IPS DF 19.7 (cell line): Measurements from ENCODE around the gene PLCG1.
"Not testable (repeated sequence)": the region's sequence is repeated elsewhere in the genome, so short reads cannot be mapped to it uniquely, and the experiment has no call there.

Source experiments
- DNase-seq: peaks from one replicate; pipeline ENCODE4 v3.0.0-alpha.2; 2013; ENCODE audit warnings: low read depth, low spot score

The PLCG1 gene

DNA sequence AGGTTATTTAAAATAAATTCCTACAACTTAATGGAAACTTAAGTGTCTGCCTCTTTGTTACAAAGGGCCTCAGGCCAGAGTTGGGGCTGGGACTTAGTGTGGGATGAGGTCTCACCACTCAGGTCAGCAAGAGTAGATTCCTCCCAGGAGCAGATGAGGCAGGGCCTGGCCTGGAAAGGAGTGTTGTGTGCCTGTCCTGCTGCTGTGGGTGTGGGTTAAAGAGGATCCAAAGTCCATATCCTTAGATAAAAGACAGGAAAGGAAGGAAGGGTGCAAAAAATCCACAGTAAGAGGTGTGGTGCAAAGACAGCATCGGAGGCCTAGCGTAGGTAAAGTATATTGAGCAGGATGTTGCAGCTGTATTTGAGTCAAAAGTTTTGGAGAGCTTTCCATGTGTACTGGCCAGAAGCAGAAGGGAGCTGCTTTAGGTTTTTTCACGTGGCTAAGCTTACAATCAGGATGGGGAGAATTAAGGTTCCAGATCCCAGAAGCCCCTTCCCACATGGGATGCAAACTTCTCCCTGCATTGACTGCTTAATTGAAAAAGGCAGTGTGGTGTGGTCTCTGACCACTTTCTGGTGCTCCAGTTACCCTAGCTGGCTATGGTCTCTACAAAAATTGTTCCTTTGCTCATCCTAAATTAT is 12.8 kb upstream of the PLCG1 start:
- no peak for DNase-seq

DNA sequence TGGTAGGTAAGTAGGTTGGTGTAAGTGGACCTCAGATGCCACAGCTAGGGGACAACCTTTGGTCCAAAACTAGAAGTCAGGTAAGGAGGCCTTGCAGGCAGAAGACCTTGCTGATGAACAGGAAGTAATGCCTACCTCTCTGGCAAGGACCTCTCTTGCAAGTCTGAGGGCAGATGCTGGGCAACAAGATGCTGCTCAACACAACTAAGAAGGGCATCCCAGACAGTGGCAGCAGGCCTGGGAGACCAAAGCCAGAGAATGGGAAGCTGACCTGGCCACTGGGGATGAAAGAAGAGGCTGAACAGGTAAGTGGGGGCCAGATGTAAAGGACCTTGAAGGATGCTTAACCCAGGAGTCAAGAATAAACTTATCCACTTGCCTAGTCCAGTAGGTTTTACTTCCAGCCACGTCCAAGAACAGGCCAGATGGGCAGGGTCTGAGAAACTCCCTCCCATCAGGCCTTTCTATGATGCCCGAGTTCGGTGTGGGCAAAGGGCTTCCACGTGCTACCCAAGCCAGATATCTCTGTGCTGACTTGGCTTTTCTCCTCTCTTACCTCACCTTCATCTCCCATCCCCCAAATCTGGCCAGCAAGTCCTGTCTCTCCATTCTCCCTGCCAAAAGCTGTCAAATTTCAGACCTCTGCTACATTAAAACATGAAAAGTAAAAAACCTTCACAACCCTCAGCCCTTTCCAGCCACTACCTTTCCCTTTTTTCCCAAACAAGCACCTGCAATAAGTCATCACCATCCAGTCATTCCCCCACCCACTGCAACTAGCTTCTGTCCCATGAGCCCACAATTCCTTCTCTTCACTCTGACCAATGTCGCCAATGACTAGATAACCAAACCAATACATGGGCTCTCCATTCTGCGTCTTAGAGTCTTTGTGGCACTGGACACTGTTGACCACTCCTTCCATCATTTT is 11.5 kb upstream of the PLCG1 start:
- no peak for DNase-seq

DNA sequence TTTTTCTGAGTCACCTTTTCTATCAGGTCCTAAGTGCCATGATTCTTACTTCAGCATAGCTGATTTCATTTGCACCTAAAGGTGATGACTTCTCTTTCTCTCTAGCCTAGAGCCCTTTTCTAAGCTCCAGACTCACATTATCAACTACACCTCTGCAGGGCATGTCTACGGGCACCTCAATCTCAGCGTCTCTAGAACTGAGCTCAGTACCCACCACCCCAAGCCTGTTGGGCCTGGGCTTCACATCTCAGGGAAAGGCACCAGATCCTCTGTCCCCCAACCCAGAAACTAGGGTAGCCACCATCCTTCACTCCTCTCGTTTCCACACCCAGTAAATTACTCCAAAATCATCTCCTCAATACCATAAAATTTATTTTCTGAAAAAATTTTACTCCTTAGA is 10.6 kb upstream of the PLCG1 start:
- no peak for DNase-seq

DNA sequence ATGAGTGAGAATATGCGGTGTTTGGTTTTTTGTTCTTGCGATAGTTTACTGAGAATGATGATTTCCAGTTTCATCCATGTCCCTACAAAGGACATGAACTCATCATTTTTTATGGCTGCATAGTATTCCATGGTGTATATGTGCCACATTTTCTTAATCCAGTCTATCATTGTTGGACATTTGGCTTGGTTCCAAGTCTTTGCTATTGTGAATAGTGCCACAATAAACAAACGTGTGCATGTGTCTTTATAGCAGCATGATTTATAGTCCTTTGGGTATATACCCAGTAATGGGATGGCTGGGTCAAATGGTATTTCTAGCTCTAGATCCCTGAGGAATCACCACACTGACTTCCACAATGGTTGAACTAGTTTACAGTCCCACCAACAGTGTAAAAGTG is 9.0 kb upstream of the PLCG1 start:
- DNase-seq = not testable (repeated sequence)

DNA sequence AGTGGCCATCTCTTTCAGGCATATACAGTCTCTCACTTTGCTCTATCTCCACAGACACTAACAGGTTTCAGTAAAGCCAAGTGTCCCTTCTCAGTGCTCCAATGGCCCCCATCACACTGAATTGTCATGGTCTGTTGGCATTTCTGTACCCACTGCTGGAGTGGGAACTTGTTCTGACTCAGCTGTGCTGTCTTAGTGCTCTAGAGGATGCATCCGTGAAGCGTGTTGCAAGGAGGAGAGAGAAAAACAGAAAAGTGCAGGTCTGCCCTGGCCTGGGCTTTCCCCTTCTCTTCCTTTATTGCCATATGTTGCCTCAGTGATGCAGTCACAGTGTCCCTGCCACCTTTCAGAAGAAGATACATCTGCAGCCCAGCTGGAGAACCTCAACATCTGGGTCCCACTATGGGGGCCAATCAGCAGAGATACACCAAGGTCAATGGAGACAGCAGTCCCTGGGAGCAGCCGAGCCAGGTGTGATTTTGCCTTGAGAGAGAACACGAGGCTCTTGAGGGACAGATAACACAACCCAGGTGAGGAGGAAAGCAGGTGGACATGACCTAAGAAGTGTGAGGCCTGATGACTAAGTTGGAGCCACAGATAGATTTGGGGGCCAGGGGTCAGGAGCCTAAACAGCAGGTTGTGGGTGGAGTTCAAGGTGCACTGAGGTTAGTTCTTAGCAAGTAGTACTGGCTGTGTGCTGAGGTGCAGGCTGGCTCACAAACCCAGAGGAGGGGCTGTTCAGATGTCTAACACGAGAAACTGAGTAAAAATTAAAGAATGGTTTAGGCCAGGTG is 5.6 kb upstream of the PLCG1 start:
- no peak for DNase-seq

DNA sequence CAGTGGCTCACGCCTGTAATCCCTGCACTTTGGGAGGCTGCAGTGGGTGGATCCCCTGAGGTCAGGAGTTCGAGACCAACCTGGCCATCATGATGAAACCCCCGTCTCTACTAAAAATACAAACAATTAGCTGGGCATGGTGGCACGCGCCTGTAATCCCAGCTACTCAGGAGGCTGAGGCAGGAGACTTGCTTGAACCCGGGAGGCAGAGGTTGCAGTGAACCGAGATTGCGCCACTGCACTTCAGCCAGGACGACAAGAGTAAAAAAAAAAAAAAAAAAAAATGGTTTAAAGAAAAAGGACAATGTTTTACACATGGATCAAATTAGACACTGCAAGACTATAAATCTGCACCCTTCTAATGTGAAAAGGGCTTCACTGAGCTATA is 5.0 kb upstream of the PLCG1 start:
- DNase-seq = not testable (repeated sequence)

DNA sequence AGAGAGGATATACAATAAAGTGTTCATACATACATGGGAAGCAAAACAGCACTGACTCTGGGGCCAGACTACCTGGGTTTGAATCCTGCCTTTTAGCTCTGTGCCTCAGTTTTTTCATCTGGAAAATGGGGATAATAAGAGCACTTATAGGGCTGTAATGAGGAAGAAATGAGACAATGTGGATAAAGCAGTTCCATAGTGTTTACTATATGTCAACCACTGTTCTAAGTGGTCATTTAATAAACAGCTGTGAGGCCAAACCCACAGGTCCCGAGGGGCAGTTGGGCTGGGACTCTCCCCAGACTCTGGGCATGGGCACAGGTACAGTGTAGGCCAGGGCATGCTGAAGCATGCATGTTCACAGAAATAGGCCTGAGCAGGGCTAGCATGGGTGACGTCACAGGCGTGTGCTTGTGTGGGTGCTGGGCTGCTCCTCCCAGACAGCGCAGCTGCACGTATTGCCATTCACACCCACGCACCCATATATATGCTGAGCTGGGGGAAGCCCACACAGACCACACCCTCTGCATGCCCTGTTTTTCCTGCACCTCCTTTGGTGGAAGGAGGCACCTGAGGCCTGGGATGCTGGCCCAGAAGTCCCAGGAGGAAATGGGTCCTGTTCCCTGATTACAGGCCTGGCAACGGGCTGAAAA is 3.5 kb upstream of the PLCG1 start:
- DNase-seq = no peak

DNA sequence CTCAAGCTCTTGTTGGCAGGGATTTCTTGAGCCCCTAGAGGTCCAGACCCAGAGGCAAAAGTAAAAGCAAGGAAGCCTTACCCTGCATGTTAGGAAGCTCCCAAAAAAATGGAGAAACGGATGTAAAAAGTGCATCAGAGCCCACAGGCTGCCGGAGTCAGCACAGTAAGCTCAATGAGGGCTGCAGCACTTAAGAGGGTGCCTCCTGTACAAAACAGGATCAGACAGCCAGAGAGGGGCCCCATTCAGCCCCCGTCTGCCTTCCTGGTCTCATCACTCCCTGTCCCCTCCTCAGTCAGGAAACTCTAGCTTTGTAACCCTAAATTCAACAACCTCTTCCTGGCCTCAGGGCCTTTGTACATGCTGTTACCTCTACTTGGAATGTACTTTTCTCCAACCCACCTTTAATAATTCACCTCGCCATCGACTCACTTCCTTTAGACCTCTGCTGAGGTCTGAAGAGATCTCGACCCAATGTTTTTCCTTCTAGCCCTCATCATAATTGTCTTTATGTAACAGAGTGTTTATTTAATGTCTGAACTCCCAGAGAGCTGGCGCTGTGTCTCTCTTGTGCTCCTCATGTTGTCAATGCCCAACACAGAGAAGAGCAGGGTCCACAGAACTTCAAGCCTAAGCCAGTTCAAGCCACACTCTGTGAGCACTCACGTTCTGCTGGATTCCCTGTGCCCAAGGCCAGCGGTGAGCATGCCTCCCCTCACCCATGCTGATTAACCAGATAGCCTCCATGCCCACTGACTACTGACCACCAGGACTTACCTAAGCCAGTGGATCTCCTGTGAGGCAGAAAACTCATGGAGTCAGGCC is 2.8 kb upstream of the PLCG1 start:
- no peak for DNase-seq

DNA sequence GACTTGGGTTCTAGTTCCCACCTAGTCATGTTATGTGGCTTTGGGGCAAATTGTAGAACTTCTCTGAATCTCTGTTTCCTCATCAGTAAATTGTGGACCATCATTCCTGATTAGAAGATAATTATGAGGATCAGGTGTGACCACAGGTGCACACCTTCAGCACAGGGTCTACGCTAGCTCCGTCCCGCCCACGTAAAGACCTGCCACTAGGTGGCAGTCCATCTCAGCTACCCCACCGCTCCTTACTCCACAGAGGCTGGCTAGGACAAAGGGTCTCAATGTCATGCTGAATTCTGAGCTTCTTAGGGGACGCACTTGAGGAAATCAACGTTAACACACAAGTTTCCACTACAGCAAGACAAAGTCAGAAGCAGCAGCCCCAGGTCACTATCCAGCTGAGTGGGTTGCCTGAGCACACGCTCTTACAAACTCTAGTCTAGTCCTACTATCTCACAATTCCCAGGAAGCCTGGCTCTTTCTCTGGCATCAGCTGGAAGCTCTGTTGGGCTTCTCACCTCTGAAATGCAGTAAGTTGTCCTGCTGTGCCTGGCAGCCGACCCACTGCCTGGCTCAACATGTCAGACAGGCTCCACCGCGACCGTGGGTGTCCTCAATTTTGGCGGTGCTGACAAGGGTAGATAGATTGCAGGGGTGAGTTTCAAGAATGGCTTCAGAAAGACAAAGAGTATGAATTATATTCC is 2.0 kb upstream of the PLCG1 start:
- no peak for DNase-seq

DNA sequence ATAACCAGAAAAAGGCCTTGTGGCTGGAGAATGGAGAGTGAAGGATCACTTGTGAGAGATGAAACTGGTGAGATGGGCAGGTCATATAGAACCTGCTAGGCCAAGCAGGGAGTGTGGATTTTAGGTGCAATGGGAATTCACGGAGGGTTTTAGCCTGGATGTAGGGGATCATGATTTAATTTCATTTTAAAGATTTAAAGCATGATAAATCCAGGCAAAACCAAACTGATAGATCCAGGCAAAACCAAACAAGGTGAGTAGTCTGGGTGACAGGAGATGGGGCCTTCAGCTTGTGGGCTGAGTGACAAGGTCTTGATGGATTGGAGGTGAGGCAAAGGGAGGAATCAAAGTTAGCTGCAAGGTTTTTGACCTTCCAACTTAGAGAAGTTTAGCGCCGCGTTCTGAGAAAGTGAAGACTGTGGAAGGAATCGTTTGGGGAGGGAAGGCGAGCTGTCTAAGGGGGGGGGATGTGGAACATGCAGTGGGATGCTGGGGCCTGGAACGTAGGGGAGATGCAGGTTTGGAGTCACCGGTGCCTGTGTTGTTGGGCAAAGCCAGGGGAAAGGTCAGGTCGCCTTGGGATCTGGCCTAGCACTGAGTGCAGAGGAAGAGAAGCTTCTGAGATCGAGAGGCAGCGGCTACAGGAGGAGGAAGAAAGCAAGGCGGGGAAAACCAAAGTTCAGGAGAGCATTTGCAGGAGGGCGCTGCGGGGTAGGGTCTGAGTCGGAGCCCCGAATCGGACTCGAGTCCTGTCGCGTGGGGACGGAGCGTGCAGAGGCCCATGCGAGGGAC is 1.3 kb upstream of the PLCG1 start:
- DNase-seq = no peak

DNA sequence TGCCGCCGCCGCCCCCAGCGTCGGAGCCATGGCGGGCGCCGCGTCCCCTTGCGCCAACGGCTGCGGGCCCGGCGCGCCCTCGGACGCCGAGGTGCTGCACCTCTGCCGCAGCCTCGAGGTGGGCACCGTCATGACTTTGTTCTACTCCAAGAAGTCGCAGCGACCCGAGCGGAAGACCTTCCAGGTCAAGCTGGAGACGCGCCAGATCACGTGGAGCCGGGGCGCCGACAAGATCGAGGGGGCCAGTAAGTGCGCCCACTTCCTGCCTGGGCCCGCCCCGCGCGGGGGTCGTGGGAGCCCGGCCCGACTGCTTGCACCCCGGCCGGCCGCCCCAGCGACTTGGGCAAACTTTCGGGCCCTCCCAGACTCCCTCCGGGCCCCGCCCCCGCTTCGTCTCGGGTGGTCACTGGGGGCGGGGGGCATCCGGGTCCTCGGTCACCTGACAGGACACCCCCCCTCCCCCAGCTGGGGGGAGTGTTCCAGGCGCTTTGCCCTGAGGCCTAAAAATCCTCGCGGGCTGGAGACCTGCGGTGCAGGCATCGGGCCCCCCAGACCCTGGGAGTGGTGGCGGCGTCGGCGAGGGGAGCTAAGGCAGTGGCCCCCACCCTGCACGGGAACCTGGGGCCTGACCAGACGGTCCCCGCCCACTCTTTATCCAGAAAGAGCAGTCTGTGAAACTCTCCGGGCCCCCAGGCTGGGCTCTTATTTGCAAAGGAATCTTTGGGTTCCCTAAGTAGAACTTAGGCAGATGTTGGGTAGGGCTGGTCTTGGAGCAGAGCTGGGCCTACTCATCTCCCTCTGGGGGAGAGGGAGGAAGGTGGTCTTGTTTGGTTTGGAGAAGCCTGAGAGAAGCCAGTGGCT is 501 bp downstream of the PLCG1 start:
- DNase-seq = no peak

DNA sequence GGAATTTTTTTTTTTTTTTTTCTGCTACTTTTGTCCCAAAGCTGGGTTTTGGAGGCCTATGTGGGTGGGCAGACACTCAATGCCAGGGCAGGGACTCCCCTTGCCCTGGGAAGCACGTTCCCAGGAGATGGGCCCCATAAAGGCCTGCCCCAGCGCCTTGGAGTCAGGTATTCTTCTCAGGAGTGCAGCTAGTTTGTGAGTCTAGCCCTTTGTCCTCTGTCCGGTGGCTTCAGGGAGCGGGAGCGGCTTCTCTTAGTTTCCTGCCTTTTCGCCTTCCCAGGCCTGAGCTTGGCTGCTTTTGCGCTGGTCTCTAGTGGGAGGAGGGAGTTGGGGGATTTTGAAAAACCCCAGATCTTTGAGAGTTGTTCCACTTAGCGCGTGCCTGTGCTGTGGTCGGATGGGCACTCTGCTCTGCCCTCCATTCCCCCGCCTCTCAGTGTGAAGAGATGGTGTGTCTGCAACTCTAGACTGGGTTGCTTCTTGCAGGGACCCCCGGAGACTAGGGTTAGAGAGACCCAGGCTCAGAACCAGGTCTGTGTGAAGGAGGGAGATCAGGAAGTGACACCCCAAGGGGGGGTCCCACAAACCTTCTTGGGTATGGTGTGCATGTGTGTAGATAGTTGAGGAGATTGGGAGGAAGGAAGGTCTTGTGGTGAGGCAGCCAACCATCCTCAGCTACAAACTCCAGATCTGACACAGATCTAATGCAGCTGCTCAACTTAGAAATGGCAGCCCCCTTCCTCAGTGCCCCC is 1.3 kb downstream of the PLCG1 start:
- DNase-seq = no peak

DNA sequence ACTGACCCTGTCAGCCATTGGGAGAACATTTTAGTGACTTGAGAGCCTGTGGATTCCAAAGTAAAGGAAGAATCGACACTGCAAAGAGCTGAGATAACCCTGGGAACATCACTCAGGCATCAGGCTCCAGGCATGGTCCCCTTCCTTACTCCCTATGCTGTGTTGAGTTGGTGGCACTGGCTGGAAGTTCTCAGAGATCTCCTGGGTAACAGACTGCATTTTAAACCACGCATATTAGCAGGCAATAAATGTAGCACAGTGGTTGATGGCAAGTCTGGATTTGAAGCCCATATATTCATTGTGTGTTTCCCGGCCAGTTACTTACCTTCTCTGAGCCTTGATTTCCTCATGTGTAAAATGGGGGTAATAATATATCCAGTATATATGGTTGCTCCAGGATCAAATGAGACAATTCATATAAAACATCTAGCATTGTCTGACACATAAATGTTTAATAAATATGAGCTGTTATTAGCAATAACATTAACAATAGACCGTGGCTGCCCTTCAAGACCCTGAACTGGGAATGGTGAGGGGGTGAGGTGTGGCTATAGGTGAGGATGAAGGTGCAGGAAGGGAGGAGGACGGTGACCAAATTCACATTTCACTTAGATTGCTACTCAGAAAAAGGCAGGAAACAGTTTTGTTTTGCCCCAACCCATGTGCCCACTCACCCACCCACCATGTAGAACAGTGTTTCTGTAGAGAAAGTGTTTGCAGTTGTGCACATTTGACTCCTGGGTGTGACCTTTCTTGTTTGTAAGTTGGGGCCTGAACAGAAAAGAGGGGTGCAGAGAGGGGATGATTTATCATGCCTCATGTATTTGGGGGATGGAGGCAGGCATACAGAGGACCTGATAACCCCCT is 2.1 kb downstream of the PLCG1 start:
- no peak for DNase-seq

DNA sequence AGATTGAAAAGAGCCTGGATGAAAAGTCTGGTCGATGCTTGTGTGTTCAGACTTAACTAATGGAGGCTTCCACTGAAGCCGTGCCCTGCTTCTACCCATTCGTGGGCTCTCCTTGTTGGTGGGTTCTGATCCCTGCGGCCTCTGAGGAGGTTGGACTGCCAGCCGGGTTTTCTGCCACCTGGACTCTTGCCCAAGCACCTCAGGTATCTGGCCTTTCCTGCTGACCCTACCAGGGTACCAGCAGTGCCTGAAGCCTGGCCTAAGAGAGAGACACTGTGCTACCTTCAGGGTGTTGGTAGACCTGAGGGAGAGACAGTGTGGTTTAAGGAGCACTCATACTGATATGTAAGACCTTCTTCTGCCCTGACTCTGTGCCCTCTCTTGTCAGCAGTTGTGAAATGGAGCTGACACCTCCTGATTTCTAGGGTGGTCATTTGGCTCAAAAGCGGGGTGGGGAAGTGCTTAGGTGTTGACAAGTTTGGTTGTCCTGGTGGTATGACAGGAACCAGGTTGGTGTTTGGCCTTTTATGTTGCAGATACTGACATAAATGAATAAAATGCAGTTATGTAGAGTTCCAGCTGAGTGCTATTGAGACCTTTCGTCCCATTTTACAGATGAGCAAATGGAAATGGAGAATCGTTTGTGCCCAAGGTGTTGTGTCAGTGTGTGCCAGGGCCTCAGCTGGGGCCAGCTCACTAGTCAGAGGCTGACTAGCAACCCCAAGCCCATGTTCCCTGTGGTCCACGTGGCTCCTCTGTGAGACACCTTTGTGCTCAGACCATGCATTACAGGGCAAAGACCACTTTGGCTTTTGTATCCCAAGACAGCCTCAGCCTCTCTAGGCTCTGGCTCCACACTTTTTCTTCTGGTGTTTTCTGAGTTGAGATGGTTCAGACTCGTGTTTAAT is 3.1 kb downstream of the PLCG1 start:
- no peak for DNase-seq

DNA sequence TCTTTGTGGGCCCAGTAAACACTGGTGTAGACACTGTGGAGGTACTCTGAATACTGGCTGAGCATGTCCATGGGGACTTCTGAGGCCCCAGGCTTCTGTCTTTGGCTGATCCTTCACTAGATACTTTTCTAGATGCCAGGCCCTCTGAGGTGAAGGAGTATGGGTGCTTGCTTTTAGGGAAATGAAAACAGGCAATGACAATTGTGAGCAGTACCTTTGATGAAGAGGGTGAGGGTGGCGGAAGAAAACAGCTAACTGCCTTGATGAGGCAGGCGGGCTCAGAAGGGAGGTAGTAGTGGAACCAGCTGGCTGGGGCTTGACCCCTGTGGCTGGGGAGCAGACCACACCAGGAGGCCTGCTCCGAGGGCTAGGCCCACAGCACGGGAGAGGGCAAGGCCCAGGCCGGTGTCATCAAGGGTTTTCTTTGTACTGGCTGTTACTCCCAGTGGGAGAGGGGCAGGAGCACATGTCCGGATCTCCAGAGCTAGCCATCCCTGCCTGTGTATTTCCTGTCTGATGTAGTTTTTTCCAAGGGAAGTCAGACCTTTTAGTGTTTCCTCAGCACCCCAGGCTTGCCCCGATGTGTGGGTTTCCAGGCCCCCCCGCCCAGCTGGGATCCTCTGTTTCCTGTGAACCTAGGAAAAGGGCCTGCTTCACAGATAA is 3.9 kb downstream of the PLCG1 start:
- no peak for DNase-seq
